Right atrium auricular region (tissue), 2 donors: ENCODE measurements around the gene IGFN1. TPM values are rescaled to one million over a fixed set of nuclear protein-coding genes. Genes with fewer than 3 reads are reported as not detected.

Experiments used
- DNase-seq: peaks from one replicate; pipeline ENCODE4 v3.0.0-alpha.2; 2019; ENCODE audit warnings: low spot score
- H3K27ac ChIP-seq, 2 donors: fragments of 200-600 bp; sonication (generic); 1 replicate in 1 of 2; 2 replicates in 1 of 2; pipeline ENCODE4 v1.5.1; 2016 to 2019
- H3K27me3 ChIP-seq, 2 donors: fragments of 200-600 bp; sonication (generic); one replicate each; pipeline versions ENCODE4 v1.5.1 to v1.6.0; 2017 to 2019
- H3K36me3 ChIP-seq: fragments of 200-600 bp; sonication (generic); one replicate; pipeline ENCODE4 v1.5.1; 2016
- H3K4me1 ChIP-seq, 2 donors: fragments of 200-600 bp; sonication (generic); one replicate each; pipeline versions ENCODE4 v1.5.1 to v1.6.0; 2017 to 2019
- H3K4me3 ChIP-seq, 2 donors: fragments of 200-600 bp; sonication (generic); 1 replicate in 1 of 2; 2 replicates in 1 of 2; pipeline ENCODE4 v1.5.1; 2017 to 2019; ENCODE audit warnings: mild to moderate bottlenecking in 1 of 2, moderate library complexity in 1 of 2
- H3K9me3 ChIP-seq, 2 donors: fragments of 200-600 bp; sonication (generic); one replicate each; pipeline ENCODE4 v1.5.1; 2019
- total RNA-seq, 2 donors: library from RNA; depleted of rRNA; stranded (reverse); fragments of >200 nt; gene quantifications; one replicate each; pipeline ENCODE4 v1.1.0, GENCODE V29; 2016
- TF ChIP-seq, protein P1 (sequence below), 2 donors: fragments of 200-600 bp; sonication (generic); IDR thresholded peaks; one replicate each; pipeline ENCODE4 v1.5.1; 2019; ENCODE audit warnings: antibody characterized with exemption in 2 of 2

IGFN1 gene
- total RNA-seq, 2 donors from 2014 or later: not detected

DNA sequence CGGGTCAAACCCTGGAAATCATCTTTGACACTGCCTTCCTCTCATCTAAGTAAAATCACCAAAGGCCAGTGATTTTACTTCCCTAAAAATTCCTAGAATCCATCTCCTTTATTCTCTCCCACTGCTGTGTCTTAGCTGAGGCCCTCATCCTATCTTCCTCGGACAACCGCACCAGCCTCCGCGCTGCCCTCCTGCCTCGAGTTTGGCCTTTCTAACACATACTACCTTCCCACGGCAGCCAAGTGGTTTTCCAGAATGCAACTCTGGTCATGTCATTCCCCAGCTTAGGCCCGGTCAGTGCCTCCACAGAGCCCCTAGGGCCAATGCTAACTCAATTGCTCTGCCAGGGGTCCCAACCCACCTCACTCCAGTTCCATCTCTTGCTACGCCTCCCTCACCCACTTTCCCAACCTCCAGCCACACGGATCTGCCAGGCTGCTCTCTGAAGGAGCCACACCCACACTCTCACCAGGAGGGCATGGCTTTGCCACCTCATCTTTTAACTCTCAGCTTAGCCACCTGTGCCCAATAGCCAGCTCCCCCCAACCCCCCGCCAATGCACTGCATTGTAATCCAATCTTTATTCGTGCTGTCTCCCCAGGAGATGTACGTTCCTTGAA is 43.1 kb upstream of the IGFN1 start:
- Histone ChIP-seq H3K27me3 (no peaks in the 10 kb centered on the region), H3K9me3 (no peaks in the 10 kb centered on the region), H3K4me3 (no peak overlapping the region), H3K36me3 (peaks cover 60% of the 10 kb centered on the region), H3K4me1 (peaks cover 0 to 2% of the 10 kb centered on the region in 2 donors), H3K27ac (no peak overlapping the region)
- TF ChIP-seq, protein P1, sequence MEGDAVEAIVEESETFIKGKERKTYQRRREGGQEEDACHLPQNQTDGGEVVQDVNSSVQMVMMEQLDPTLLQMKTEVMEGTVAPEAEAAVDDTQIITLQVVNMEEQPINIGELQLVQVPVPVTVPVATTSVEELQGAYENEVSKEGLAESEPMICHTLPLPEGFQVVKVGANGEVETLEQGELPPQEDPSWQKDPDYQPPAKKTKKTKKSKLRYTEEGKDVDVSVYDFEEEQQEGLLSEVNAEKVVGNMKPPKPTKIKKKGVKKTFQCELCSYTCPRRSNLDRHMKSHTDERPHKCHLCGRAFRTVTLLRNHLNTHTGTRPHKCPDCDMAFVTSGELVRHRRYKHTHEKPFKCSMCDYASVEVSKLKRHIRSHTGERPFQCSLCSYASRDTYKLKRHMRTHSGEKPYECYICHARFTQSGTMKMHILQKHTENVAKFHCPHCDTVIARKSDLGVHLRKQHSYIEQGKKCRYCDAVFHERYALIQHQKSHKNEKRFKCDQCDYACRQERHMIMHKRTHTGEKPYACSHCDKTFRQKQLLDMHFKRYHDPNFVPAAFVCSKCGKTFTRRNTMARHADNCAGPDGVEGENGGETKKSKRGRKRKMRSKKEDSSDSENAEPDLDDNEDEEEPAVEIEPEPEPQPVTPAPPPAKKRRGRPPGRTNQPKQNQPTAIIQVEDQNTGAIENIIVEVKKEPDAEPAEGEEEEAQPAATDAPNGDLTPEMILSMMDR (IDR thresholded peaks at IDR 0.05): no peak
- DNase-seq: no peak

DNA sequence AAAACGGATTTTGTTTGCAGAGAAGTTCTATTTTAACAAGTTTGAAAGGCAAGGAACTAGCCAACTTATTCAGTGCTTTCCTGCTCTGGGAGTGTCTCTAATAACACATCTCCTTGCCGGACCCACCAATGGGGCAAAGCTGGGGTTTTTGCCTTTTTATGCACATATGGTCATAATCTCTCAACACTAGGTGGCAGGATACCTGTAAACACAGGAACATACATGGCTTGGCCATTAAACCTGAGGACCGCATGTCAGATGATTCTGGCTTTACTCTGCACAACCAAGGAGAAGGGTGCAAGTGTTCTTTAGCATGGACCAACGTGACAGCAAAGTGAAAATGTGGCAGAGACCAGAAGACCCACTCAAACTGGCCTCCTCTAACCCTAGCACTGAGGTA is 41.2 kb upstream of the IGFN1 start:
- H3K4me3 ChIP-seq: no peak overlapping the region
- H3K4me1 ChIP-seq: peaks cover 0 to 11% of the 10 kb centered on the region in 2 donors
- H3K27ac ChIP-seq: no peak overlapping the region
- H3K27me3 ChIP-seq: no peaks in the 10 kb centered on the region
- no peak for DNase-seq
- no peaks in the 10 kb centered on the region for H3K9me3 ChIP-seq
- H3K36me3 ChIP-seq: peaks cover 47% of the 10 kb centered on the region
- TF ChIP-seq, protein P1 (IDR thresholded peaks at IDR 0.05): peak in 1 of 2 donors; percentile 48

- H3K36me3 ChIP-seq: peaks cover 25% of the 10 kb centered on the region
- peaks cover 0 to 20% of the 10 kb centered on the region in 2 donors for H3K4me1 ChIP-seq
- no peaks in the 10 kb centered on the region for H3K9me3 ChIP-seq
- peak overlapping the region; percentile 77 to 78 for H3K27ac ChIP-seq
- DNase-seq: no peak
- TF ChIP-seq, protein P1 (IDR thresholded peaks at IDR 0.05): no peak
- no peaks in the 10 kb centered on the region for H3K27me3 ChIP-seq
- peak overlapping the region; percentile 82 to 94 for H3K4me3 ChIP-seq
These were observed 36.9 kb upstream of the IGFN1 start for GRCh38 chr1:201153474-201154388.

DNA sequence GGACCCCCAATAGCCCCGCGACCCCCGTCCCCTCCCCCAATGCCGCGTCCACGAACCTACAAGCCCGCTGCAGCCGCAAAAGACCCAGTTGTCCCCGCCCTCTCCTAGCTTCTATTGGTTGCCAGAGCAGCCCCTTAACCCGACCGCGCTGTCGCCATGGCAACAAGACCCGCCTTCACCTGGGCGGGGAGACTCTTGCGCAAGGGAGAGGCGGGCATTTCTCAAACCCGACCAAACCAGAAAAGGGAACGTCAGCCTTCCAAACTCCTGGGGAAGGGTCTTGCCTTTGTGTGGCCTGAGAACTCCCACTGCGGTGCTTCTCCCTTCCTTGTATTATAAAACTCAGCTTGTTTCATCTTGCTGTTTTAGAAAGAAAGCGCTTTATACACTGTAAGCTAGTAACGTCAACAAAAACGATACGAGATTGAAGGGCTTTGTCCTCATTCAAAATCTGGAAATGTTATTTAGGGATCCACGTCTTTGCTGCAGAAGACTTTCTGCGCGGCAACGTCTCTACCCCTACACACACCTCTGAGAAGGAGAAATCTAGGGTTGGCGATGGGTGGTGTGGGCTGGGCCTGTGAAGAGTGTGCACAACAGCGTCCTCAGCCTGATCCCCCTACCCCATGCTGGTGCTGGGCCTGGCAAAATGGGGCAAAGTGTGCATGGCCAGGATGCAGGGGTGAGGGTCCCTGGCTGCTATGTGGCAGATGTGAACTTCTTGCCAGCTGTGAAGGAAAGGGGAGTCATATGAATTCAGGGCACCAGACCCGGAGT is 36.0 kb upstream of the IGFN1 start, which contains the start of gene TMEM9:
TSS of gene TMEM9 (minus strand) at position 86 of the 777 bp plus-strand sequence. CDS start 551 bp downstream, outside the sequence.
- Histone ChIP-seq H3K27ac (peak within 1 kb of the TSS; percentile 77 to 78), H3K9me3 (no peaks in the 10 kb centered on the region), H3K4me3 (peak within 1 kb of the TSS; percentile 82 to 94), H3K27me3 (no peaks in the 10 kb centered on the region), H3K4me1 (peaks cover 0 to 20% of the 10 kb centered on the region in 2 donors), H3K36me3 (peaks cover 19% of the 10 kb centered on the region)
- TF ChIP-seq, protein P1 (IDR thresholded peaks at IDR 0.05): no peak
- DNase-seq: peak; percentile 99

GRCh38 chr1:201155354-201155753 is 35.3 kb upstream of the IGFN1 start:
- Histone ChIP-seq H3K4me3 (no peak overlapping the region), H3K4me1 (peaks cover 0 to 20% of the 10 kb centered on the region in 2 donors), H3K9me3 (no peaks in the 10 kb centered on the region), H3K36me3 (peaks cover 12% of the 10 kb centered on the region), H3K27ac (no peak overlapping the region), H3K27me3 (no peaks in the 10 kb centered on the region)
- TF ChIP-seq, protein P1 (IDR thresholded peaks at IDR 0.05): no peak
- DNase-seq: no peak
